HG03095 (cell line): Measurements from ENCODE around the gene ACADVL.

Source experiments
- ATAC-seq: cut with Tn5 transposase; IDR thresholded peaks from one replicate; pipeline ENCODE4 v1.9.1; 2021; ENCODE audit warnings: moderate library complexity; ENCODE audit not compliant: unreplicated experiment

Gene ACADVL

GRCh38 chr17:7191069-7191468 lies 28.7 kb upstream of the ACADVL start:
- ATAC-seq, result no peak

- ATAC-seq, result no peak
Observed at GRCh38 chr17:7191571-7192270, 28.0 kb upstream of the ACADVL start.

- no peak for ATAC-seq
Observed at GRCh38 chr17:7192271-7192937, 27.3 kb upstream of the ACADVL start.

GRCh38 chr17:7195971-7196370 lies 23.8 kb upstream of the ACADVL start:
- no peak for ATAC-seq

GRCh38 chr17:7196651-7197401 lies 22.9 kb upstream of the ACADVL start:
- no peak for ATAC-seq

- no peak for ATAC-seq
Observed at GRCh38 chr17:7203391-7203790, 16.3 kb upstream of the ACADVL start.

GRCh38 chr17:7204336-7204735 lies 15.4 kb upstream of the ACADVL start:
- ATAC-seq, result no peak

- peak; percentile 61 for ATAC-seq
Observed at GRCh38 chr17:7204828-7205461, 14.8 kb upstream of the ACADVL start.

- ATAC-seq, result no peak
Observed at GRCh38 chr17:7205561-7205960, 14.2 kb upstream of the ACADVL start.

- no peak for ATAC-seq
Observed at GRCh38 chr17:7207120-7208001, 12.4 kb upstream of the ACADVL start.

- ATAC-seq, result no peak
Observed at GRCh38 chr17:7208027-7208571, 11.6 kb upstream of the ACADVL start.

- no peak for ATAC-seq
Observed at GRCh38 chr17:7208754-7209460, 10.8 kb upstream of the ACADVL start.

- no peak for ATAC-seq
Observed at GRCh38 chr17:7211491-7212273, 8.1 kb upstream of the ACADVL start.

GRCh38 chr17:7213895-7214299 lies 5.8 kb upstream of the ACADVL start:
- ATAC-seq, result no peak

GRCh38 chr17:7214300-7215135 lies 5.2 kb upstream of the ACADVL start:
- ATAC-seq, result peak; percentile 68

GRCh38 chr17:7215136-7215638 lies 4.6 kb upstream of the ACADVL start:
- no peak for ATAC-seq

- ATAC-seq, result no peak
Observed at GRCh38 chr17:7215652-7216180, 4.0 kb upstream of the ACADVL start.
